H1 (cell line): Measurements from ENCODE around the gene APP. TPM values are rescaled to one million over a fixed set of nuclear protein-coding genes. Genes with fewer than 3 reads are reported as not detected.

Source experiments
- BACH1 ChIP-seq: IDR thresholded peaks from 2 replicates; pipeline ENCODE4 v1.6.1; 2012; ENCODE audit warnings: low read length, improper control_type of control experiment
- CEBPB ChIP-seq: IDR thresholded peaks from 2 replicates; pipeline ENCODE4 v1.6.1; 2012; ENCODE audit warnings: low read depth, low read length
- EP300 ChIP-seq, 2 experiments: IDR thresholded peaks; 1 replicate in 1 of 2; 2 replicates in 1 of 2; pipeline ENCODE4 v1.6.1; 2011 to 2012; ENCODE audit warnings: low read depth in 2 of 2, low read length in 2 of 2, mild to moderate bottlenecking in 2 of 2, borderline replicate concordance in 1 of 2, inconsistent platforms in 1 of 2, moderate library complexity in 1 of 2
- NANOG ChIP-seq: IDR thresholded peaks from 2 replicates; pipeline ENCODE4 v1.6.1; 2011; ENCODE audit warnings: low read length, low read depth, mild to moderate bottlenecking, inconsistent platforms; ENCODE audit not compliant: insufficient read depth, poor library complexity, severe bottlenecking
- PHF8 ChIP-seq: fragments of 200-600 bp; sonication (generic); conservative IDR thresholded peaks from 2 replicates; pipeline ENCODE4 v1.7.1; 2012; ENCODE audit warnings: low read depth, mild to moderate bottlenecking, inconsistent platforms, low read length, moderate library complexity
- SAP30 ChIP-seq: fragments of 300-600 bp; sonication (generic); IDR thresholded peaks from 2 replicates; pipeline ENCODE4 v1.7.1; 2012; ENCODE audit warnings: low read length, moderate library complexity, mild to moderate bottlenecking, inconsistent platforms; ENCODE audit not compliant: insufficient read depth, insufficient replicate concordance
- SUZ12 ChIP-seq: fragments of 200-600 bp; sonication (generic); IDR thresholded peaks from 2 replicates; pipeline ENCODE4 v1.6.1; 2012; ENCODE audit warnings: mild to moderate bottlenecking, inconsistent platforms, low read length, moderate library complexity, mixed read lengths
- ZNF274 ChIP-seq: IDR thresholded peaks from 2 replicates; pipeline ENCODE4 v1.7.0; 2012; ENCODE audit warnings: low read length, borderline replicate concordance; ENCODE audit errors: extremely low read depth
- polyA plus RNA-seq, 7 experiments: library from polyadenylated mRNA; depleted of rRNA in 3 of 7; stranded (reverse) in 5 of 7; unstranded in 2 of 7; fragments of >200 nt in 5 of 7; fragments of 200-250 nt in 2 of 7; gene quantifications; 1 replicate in 5 of 7; 2 replicates in 1 of 7; 4 replicates in 1 of 7; pipeline versions ENCODE4 v1.2.1 to v1.2.3, GENCODE V29; 2011 to 2013; ENCODE audit warnings: missing spikeins in 2 of 7, mixed read lengths in 2 of 7
- total RNA-seq: library from RNA; stranded (reverse); fragmentation: NEBNext Ultra II Directional; extraction: Animal tissue kit (Norgen Biotek cat#: 25700); gene quantifications from 2 replicates; pipeline ENCODE4 v1.2.1, GENCODE V29; 2021
- TF ChIP-seq, protein P1 (sequence below): IDR thresholded peaks from 2 replicates; pipeline ENCODE4 v1.6.1; 2012; ENCODE audit warnings: inconsistent platforms

The APP gene
- total and polyA plus RNA-seq, 2 of the 8 experiments (the other 6 are each of a cell fraction or from before 2014, with no cell fraction given): 375 to 551 TPM

DNA sequence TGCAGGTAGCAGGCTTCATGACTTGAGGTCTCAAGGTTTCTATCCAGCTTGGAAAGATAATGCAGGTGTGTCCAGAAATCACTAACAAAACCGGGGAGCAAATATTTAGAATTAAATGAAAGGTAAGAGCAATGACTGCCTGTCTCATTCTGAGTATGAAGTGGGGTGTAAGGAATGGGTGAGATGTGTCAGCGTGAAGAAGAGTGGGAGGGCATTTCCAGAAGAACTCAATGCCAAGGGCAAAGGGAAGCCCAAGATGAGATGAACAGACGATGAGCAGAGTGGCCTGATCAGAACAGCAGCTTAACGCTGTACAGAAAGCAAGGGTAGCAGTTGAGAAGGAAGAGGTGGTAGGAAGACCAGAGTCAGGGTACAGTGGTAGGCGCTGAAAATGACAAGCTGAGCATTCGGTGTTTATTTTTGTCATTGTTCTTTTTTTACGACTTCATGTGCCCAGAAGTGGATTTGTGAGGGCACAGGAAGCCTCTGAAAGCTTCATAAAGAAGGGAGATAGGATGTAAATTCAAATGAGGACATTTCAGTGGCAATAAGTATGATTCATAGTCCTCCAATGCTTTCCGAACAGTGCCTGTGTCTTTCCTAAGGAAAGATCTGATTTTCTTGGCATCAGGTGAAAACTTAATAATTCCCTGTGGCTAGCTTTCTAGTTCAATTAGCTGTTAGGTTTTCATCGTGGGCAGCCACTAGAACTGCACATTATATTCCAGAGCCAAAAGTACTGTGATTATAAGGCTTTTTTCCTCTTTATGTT is 190.5 kb downstream of the APP start (continued):
- TF ChIP-seq EP300 (IDR thresholded peaks at IDR 0.05; ENCODE audit: borderline replicate concordance in 1 of 2, low read depth in 2 of 2, low read length in 2 of 2) (no peak), ZNF274 (no peak), NANOG (no peak), SUZ12 (no peak), CEBPB (no peak), PHF8 (no peak), SAP30 (no peak), BACH1 (no peak)
- TF ChIP-seq, protein P1, sequence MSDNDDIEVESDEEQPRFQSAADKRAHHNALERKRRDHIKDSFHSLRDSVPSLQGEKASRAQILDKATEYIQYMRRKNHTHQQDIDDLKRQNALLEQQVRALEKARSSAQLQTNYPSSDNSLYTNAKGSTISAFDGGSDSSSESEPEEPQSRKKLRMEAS: no peak
